Neutrophil (primary cell): Measurements from ENCODE around the gene NDEL1.

ENCODE experiments used
- H3K27ac ChIP-seq: fragments of 200-600 bp; sonication (generic); 2 replicates; pipeline ENCODE4 v1.5.1; 2016; ENCODE audit warnings: mild to moderate bottlenecking, moderate library complexity
- H3K27me3 ChIP-seq: fragments of 200-600 bp; sonication (generic); 2 replicates; pipeline ENCODE4 v1.6.0; 2016; ENCODE audit warnings: mild to moderate bottlenecking
- H3K36me3 ChIP-seq: fragments of 200-600 bp; sonication (generic); 2 replicates; pipeline ENCODE4 v1.5.1; 2017
- H3K4me1 ChIP-seq, 2 experiments: fragments of 200-600 bp in 1 of 2; sonication (generic) in 1 of 2; 1 replicate in 1 of 2; 2 replicates in 1 of 2; pipeline versions ENCODE4 v1.5.1 to v1.6.1; 2013 to 2016; ENCODE audit warnings: low read depth in 1 of 2, low read length in 1 of 2, mild to moderate bottlenecking in 1 of 2, moderate library complexity in 1 of 2; ENCODE audit not compliant: control insufficient read depth in 1 of 2, insufficient read depth in 1 of 2
- H3K4me3 ChIP-seq, 2 experiments: fragments of 200-600 bp in 1 of 2; sonication (generic) in 1 of 2; 1 replicate in 1 of 2; 2 replicates in 1 of 2; pipeline ENCODE4 v1.5.1; 2013 to 2016; ENCODE audit warnings: low read depth in 1 of 2, low read length in 1 of 2, mild to moderate bottlenecking in 1 of 2, moderate library complexity in 1 of 2
- H3K9me3 ChIP-seq: fragments of 200-600 bp; sonication (generic); 2 replicates; pipeline ENCODE4 v1.5.1; 2016
- CTCF ChIP-seq: fragments of 200-600 bp; sonication (generic); IDR thresholded peaks from 2 replicates; pipeline ENCODE4 v1.5.1; 2016; ENCODE audit warnings: antibody characterized with exemption

The NDEL1 gene

GRCh38 chr17:8435245-8436168 lies at the start of gene NDEL1:
NDEL1 (plus strand) TSS chr17:8435884; CDS start chr17:8444272, 8,388 bp downstream.
- Histone ChIP-seq H3K27me3 (no peaks in the 10 kb centered on the region), H3K36me3 (peaks cover 42% of the 10 kb centered on the region), H3K9me3 (no peaks in the 10 kb centered on the region), H3K4me3 (peak within 1 kb of the TSS; percentile 88 to 92), H3K27ac (peak within 1 kb of the TSS; percentile 99), H3K4me1 (peaks cover 29 to 52% of the 10 kb centered on the region in 2 experiments)
- TF ChIP-seq CTCF = peak; percentile 36

GRCh38 chr17:8386841-8387240 lies 48.8 kb upstream of the NDEL1 start:
- H3K4me1 ChIP-seq = peaks cover 31 to 37% of the 10 kb centered on the region in 2 experiments
- no peak overlapping the region for H3K27ac ChIP-seq
- no peak for TF ChIP-seq CTCF
- H3K27me3 ChIP-seq = no peaks in the 10 kb centered on the region
- no peak overlapping the region for H3K4me3 ChIP-seq
- no peaks in the 10 kb centered on the region for H3K9me3 ChIP-seq
- H3K36me3 ChIP-seq = no peaks in the 10 kb centered on the region

GRCh38 chr17:8387914-8388651 lies 47.6 kb upstream of the NDEL1 start:
- Histone ChIP-seq H3K4me3 (no peak overlapping the region), H3K27me3 (no peaks in the 10 kb centered on the region), H3K27ac (no peak overlapping the region), H3K9me3 (no peaks in the 10 kb centered on the region), H3K36me3 (no peaks in the 10 kb centered on the region), H3K4me1 (peaks cover 28 to 29% of the 10 kb centered on the region in 2 experiments)
- TF ChIP-seq CTCF = no peak

GRCh38 chr17:8391711-8392110 lies 44.0 kb upstream of the NDEL1 start:
- Histone ChIP-seq H3K27ac (no peak overlapping the region), H3K9me3 (no peaks in the 10 kb centered on the region), H3K36me3 (no peaks in the 10 kb centered on the region), H3K4me1 (peaks cover 20 to 27% of the 10 kb centered on the region in 2 experiments), H3K4me3 (no peak overlapping the region), H3K27me3 (peaks cover 16% of the 10 kb centered on the region)
- TF ChIP-seq CTCF = no peak

GRCh38 chr17:8392274-8392673 lies 43.4 kb upstream of the NDEL1 start:
- Histone ChIP-seq H3K4me3 (no peak overlapping the region), H3K27me3 (peaks cover 22% of the 10 kb centered on the region), H3K4me1 (peaks cover 19 to 27% of the 10 kb centered on the region in 2 experiments), H3K27ac (peak overlapping the region; percentile 96), H3K9me3 (no peaks in the 10 kb centered on the region), H3K36me3 (no peaks in the 10 kb centered on the region)
- no peak for TF ChIP-seq CTCF
